SU-DHL-6 (cell line): ENCODE measurements around the gene PLK1.

Experiments
- H2AFZ ChIP-seq: fragments of 200-600 bp; sonication (generic); 2 replicates; pipeline ENCODE4 v1.6.1; 2014; ENCODE audit warnings: low read depth, mild to moderate bottlenecking, moderate library complexity, mixed read lengths, antibody characterized with exemption, low read length; ENCODE audit not compliant: severe bottlenecking
- H3F3A ChIP-seq: fragments of 200-600 bp; shearing (Covaris generic); 2 replicates; pipeline ENCODE4 v1.6.0; 2016; ENCODE audit warnings: antibody characterized with exemption, mild to moderate bottlenecking; ENCODE audit not compliant: insufficient read depth
- H3K27ac ChIP-seq: fragments of 200-600 bp; sonication (generic); 2 replicates; pipeline ENCODE4 v1.5.1; 2016; ENCODE audit warnings: low read depth, mild to moderate bottlenecking, low read length, moderate library complexity, mixed read lengths
- H3K27me3 ChIP-seq: fragments of 200-600 bp; sonication (generic), shearing (Covaris generic); 2 replicates; pipeline ENCODE4 v1.6.0; 2014; ENCODE audit warnings: mild to moderate bottlenecking, low read length
- H3K36me3 ChIP-seq: fragments of 200-600 bp; sonication (generic); 2 replicates; pipeline ENCODE4 v1.6.1; 2014; ENCODE audit warnings: mild to moderate bottlenecking, low read length, mixed read lengths
- H3K4me2 ChIP-seq: fragments of 300-600, 200-600 bp; shearing (Covaris generic), sonication (generic); 2 replicates; pipeline ENCODE4 v1.6.0; 2014; ENCODE audit warnings: low read length, low read depth, mild to moderate bottlenecking; ENCODE audit not compliant: poor library complexity, severe bottlenecking
- H3K4me3 ChIP-seq: fragments of 200-600 bp; sonication (generic); 2 replicates; pipeline ENCODE4 v1.5.1; 2014; ENCODE audit warnings: antibody characterized with exemption, low read length, mild to moderate bottlenecking, mixed read lengths; ENCODE audit not compliant: insufficient read depth, poor library complexity, severe bottlenecking
- H3K79me2 ChIP-seq: fragments of 200-600 bp; sonication (generic); 2 replicates; pipeline ENCODE4 v1.6.1; 2014; ENCODE audit warnings: mild to moderate bottlenecking, low read length, moderate library complexity; ENCODE audit not compliant: insufficient read depth
- H3K9ac ChIP-seq: fragments of 200-600 bp; sonication (generic); 2 replicates; pipeline ENCODE4 v1.7.0; 2014; ENCODE audit warnings: mild to moderate bottlenecking, low read length
- H3K9me2 ChIP-seq: fragments of 200-600 bp; sonication (generic); replicated peaks from 2 replicates; pipeline ENCODE4 v1.6.1; 2014; ENCODE audit warnings: low read length; ENCODE audit not compliant: insufficient read depth
- H3K9me3 ChIP-seq: fragments of 200-600 bp; sonication (generic); 2 replicates; pipeline ENCODE4 v1.6.1; 2014; ENCODE audit warnings: low read length, mixed read lengths; ENCODE audit not compliant: insufficient read depth
- H4K20me1 ChIP-seq: fragments of 200-600 bp; sonication (generic); 2 replicates; pipeline ENCODE4 v1.6.1; 2014; ENCODE audit warnings: low read depth, mild to moderate bottlenecking, antibody characterized with exemption, low read length, moderate library complexity, mixed read lengths
- CTCF ChIP-seq: fragments of 200-600 bp; sonication (generic); IDR thresholded peaks from one replicate; pipeline ENCODE4 v1.5.1; 2017; ENCODE audit warnings: antibody characterized with exemption, mild to moderate bottlenecking, low read length, moderate library complexity; ENCODE audit not compliant: insufficient read depth, poor library complexity, severe bottlenecking
- EZH2phosphoT487 ChIP-seq: fragments of 200-600 bp; sonication (generic), shearing (Covaris generic); conservative IDR thresholded peaks from 2 replicates; pipeline ENCODE4 v1.6.1; 2018; ENCODE audit warnings: mild to moderate bottlenecking, antibody characterized with exemption, low read length, moderate library complexity, mixed read lengths

PLK1 gene

GRCh38 chr16:23663918-23664317 is 14.8 kb upstream of the PLK1 start:
- Histone ChIP-seq H3K4me3 (no peak overlapping the region), H3K9me3 (no peaks in the 10 kb centered on the region), H4K20me1 (no peaks in the 10 kb centered on the region), H3K27me3 (no peaks in the 10 kb centered on the region), H3F3A (no peaks in the 10 kb centered on the region), H2AFZ (no peak overlapping the region), H3K4me2 (no peak overlapping the region), H3K36me3 (peaks cover 41% of the 10 kb centered on the region; the same call in 1 of the 2 replicates), H3K9me2 (no peaks in the 10 kb centered on the region), H3K27ac (no peak overlapping the region), H3K9ac (no peak overlapping the region), H3K79me2 (no peaks in the 10 kb centered on the region)
- TF ChIP-seq CTCF (no peak), EZH2phosphoT487 (no peak)

- H3K36me3 ChIP-seq = peaks cover 23% of the 10 kb centered on the region; the same call in 1 of the 2 replicates
- H3F3A ChIP-seq = no peaks in the 10 kb centered on the region
- no peak overlapping the region for H3K9ac ChIP-seq
- no peaks in the 10 kb centered on the region for H3K9me3 ChIP-seq
- no peaks in the 10 kb centered on the region for H4K20me1 ChIP-seq
- no peak overlapping the region for H3K4me2 ChIP-seq
- no peaks in the 10 kb centered on the region for H3K9me2 ChIP-seq
- no peak overlapping the region for H3K4me3 ChIP-seq
- TF ChIP-seq CTCF = no peak
- TF ChIP-seq EZH2phosphoT487 = no peak
- H3K27me3 ChIP-seq = no peaks in the 10 kb centered on the region
- no peak overlapping the region for H2AFZ ChIP-seq
- no peak overlapping the region for H3K27ac ChIP-seq
- no peaks in the 10 kb centered on the region for H3K79me2 ChIP-seq
These were observed 11.9 kb upstream of the PLK1 start for GRCh38 chr16:23666571-23667354.

- H4K20me1 ChIP-seq = no peaks in the 10 kb centered on the region
- no peak overlapping the region for H2AFZ ChIP-seq
- H3F3A ChIP-seq = no peaks in the 10 kb centered on the region
- no peak for TF ChIP-seq CTCF
- H3K79me2 ChIP-seq = no peaks in the 10 kb centered on the region
- H3K36me3 ChIP-seq = peaks cover 18% of the 10 kb centered on the region; the same call in 1 of the 2 replicates
- no peak overlapping the region for H3K4me3 ChIP-seq
- no peak overlapping the region for H3K27ac ChIP-seq
- H3K9me3 ChIP-seq = no peaks in the 10 kb centered on the region
- H3K9me2 ChIP-seq = no peaks in the 10 kb centered on the region
- H3K4me2 ChIP-seq = no peak overlapping the region
- H3K27me3 ChIP-seq = no peaks in the 10 kb centered on the region
- H3K9ac ChIP-seq = no peak overlapping the region
These were observed 11.4 kb upstream of the PLK1 start for GRCh38 chr16:23667355-23667659.
